ENCODE data around the gene ZBTB7C.
A peak's percentile ranks its signal among the peaks of the same experiment; 100 is the strongest.

ZBTB7C gene

GRCh38 chr18:48310353-48310752 lies 98.8 kb downstream of the ZBTB7C start:
- DNase-seq (ENCODE audit: low read depth) = no peak
- no peak overlapping the region for H3K4me3 ChIP-seq (ENCODE audit: low read depth, low read length)

- H3K4me3 ChIP-seq (ENCODE audit: low read depth, low read length) = no peak overlapping the region
- no peak for DNase-seq (ENCODE audit: low read depth)
Observed at GRCh38 chr18:48308755-48309575, 100.2 kb downstream of the ZBTB7C start.

GRCh38 chr18:48308027-48308635 lies 101.1 kb downstream of the ZBTB7C start:
- H3K4me3 ChIP-seq (ENCODE audit: low read depth, low read length) = no peak overlapping the region
- no peak for DNase-seq (ENCODE audit: low read depth)

- DNase-seq (ENCODE audit: low read depth) = no peak
Observed at GRCh38 chr18:48306838-48307237, 102.3 kb downstream of the ZBTB7C start.

GRCh38 chr18:48304906-48305693 lies 104.1 kb downstream of the ZBTB7C start:
- no peak for DNase-seq (ENCODE audit: low read depth)
- H3K4me3 ChIP-seq (ENCODE audit: low read depth, low read length) = no peak overlapping the region

More at GRCh38 chr18:48306838-48307237, 102.3 kb downstream of the ZBTB7C start:
- no peak overlapping the region for H3K4me3 ChIP-seq (ENCODE audit: low read depth, low read length)

GRCh38 chr18:48303883-48304282 lies 105.3 kb downstream of the ZBTB7C start:
- H3K4me3 ChIP-seq (ENCODE audit: low read depth, low read length) = no peak overlapping the region
- no peak for DNase-seq (ENCODE audit: low read depth)

GRCh38 chr18:48302736-48303135 lies 106.4 kb downstream of the ZBTB7C start:
- H3K4me3 ChIP-seq (ENCODE audit: low read depth, low read length) = no peak overlapping the region
- no peak for DNase-seq (ENCODE audit: low read depth)

- no peak for DNase-seq (ENCODE audit: low read depth)
- no peak overlapping the region for H3K4me3 ChIP-seq (ENCODE audit: low read depth, low read length)
Observed at GRCh38 chr18:48300463-48300961, 108.7 kb downstream of the ZBTB7C start.

- no peak for DNase-seq (ENCODE audit: low read depth)
- H3K4me3 ChIP-seq (ENCODE audit: low read depth, low read length) = no peak overlapping the region
Observed at GRCh38 chr18:48297139-48297538, 112.0 kb downstream of the ZBTB7C start.

- DNase-seq (ENCODE audit: low read depth) = no peak
- H3K4me3 ChIP-seq (ENCODE audit: low read depth, low read length) = no peak overlapping the region
Observed at GRCh38 chr18:48296581-48296980, 112.6 kb downstream of the ZBTB7C start.

GRCh38 chr18:48295586-48296311 lies 113.4 kb downstream of the ZBTB7C start:
- DNase-seq (ENCODE audit: low read depth) = no peak
- no peak overlapping the region for H3K4me3 ChIP-seq (ENCODE audit: low read depth, low read length)

- no peak overlapping the region for H3K4me3 ChIP-seq (ENCODE audit: low read depth, low read length)
- DNase-seq (ENCODE audit: low read depth) = no peak
Observed at GRCh38 chr18:48294899-48295585, 114.1 kb downstream of the ZBTB7C start.

- DNase-seq (ENCODE audit: low read depth) = peak; percentile 26
- no peak overlapping the region for H3K4me3 ChIP-seq (ENCODE audit: low read depth, low read length)
Observed at GRCh38 chr18:48293954-48294898, 115.0 kb downstream of the ZBTB7C start.

- no peak overlapping the region for H3K4me3 ChIP-seq (ENCODE audit: low read depth, low read length)
- no peak for DNase-seq (ENCODE audit: low read depth)
Observed at GRCh38 chr18:48292782-48293424, 116.3 kb downstream of the ZBTB7C start.

- H3K4me3 ChIP-seq (ENCODE audit: low read depth, low read length) = no peak overlapping the region
- no peak for DNase-seq (ENCODE audit: low read depth)
Observed at GRCh38 chr18:48292229-48292628, 117.0 kb downstream of the ZBTB7C start.

- DNase-seq (ENCODE audit: low read depth) = no peak
- H3K4me3 ChIP-seq (ENCODE audit: low read depth, low read length) = no peak overlapping the region
Observed at GRCh38 chr18:48290162-48290926, 118.8 kb downstream of the ZBTB7C start.

GRCh38 chr18:48284743-48285142 lies 124.4 kb downstream of the ZBTB7C start:
- H3K4me3 ChIP-seq (ENCODE audit: low read depth, low read length) = no peak overlapping the region
- DNase-seq (ENCODE audit: low read depth) = no peak

Measured in skeletal muscle cell (primary cell).